ENCODE data around the gene ATG9B. TPM values are rescaled to one million over a fixed set of nuclear protein-coding genes. Genes with fewer than 3 reads are reported as not detected.

The ATG9B gene
- total RNA-seq: 0.24 TPM in 1 of 2 replicates, not detected in the other

DNA sequence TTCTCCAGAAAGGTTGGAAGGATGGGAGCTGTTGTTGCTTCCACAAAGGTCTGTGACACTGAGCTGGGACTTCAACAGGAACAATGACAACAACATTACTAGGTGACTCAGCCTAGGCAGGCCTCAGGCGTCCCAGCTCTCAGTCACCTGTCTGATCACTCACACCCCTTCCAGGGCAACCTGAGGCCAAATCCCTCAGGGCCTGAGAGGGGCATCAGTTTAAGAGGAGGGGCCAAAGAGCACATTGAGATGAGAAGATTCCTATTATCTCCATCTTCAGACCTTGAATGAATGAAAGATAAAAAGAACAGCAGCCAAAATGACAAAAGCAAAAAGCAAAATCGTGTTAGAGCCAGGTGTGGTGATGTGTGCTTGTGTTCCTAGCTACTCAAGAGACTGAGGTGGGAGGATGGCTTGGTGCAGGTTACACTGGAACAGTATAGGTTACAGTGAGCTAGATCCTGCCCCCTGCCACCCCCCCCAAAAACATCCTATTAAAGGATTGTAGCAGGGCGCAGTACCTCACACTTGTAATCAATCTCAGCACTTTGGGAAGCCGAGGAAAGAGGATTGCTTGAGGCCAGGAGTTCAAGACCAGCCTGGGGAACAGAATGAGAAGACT is at the start of gene ATG9B:
Gene ATG9B, minus strand, starts transcription at position 60 of the 622 bp plus-strand sequence. CDS start 71 bp downstream, outside the sequence.

GRCh38 chr7:151059367-151060112 is 35.2 kb upstream of the ATG9B start, which contains the start of gene SLC4A2:
Gene SLC4A2 (plus strand): TSS chr7:151059589. CDS start chr7:151061988, 2,399 bp downstream.

GRCh38 chr7:151057506-151057988 is 33.3 kb upstream of the ATG9B start, which contains the start of gene CDK5:
Gene CDK5 (minus strand): TSS chr7:151057897. CDS start chr7:151057848, 49 bp downstream.

GRCh38 chr7:151047976-151048815 is 23.9 kb upstream of the ATG9B start, which contains the start of gene ASIC3:
Gene ASIC3 (plus strand): TSS chr7:151048531. CDS start chr7:151048886, 355 bp downstream.

GRCh38 chr7:151028131-151028947 is 4.0 kb upstream of the ATG9B start, which contains the start of gene ABCB8:
Gene ABCB8 (plus strand): TSS chr7:151028450. CDS start chr7:151028516, 66 bp downstream.

DNA sequence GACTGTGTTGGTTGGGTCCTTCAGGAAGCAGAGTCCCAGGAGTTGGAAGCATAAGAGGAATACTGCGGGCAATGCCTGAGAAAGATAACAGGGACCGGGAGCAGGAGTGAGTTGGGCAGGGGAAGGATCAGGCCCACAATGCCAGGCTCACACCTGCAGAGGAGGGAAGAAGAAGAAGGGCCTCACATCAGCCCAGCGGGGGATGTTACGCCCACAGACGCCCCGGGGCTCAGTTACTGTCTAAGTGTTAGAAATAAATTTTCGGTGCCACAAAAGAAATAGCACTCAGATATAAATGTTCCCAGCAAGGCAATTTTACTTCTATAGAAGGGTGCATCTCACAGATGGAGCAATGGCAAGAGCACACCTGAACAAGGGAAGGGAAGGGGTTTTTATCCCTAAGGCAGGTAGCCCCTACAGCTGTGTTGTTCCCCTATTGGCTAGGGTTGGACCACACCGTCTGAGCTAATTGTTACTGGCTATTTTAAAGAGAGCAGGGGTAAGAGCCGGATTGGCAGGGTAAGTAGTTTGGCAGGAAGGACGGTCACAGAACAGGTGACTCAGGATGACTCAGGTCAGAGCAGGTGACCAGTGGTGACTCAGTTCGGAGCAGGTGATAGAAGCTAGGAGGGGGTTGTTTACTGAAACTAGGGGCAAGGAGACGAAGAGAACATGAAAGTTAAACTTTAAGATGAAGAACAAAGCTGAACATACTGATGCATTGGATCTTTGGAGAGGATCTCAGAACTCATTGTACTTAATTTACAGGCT is 33.7 kb downstream of the ATG9B start, which contains the start of gene NOS3:
Gene NOS3, plus strand, starts transcription at position 602 of the 771 bp plus-strand sequence. CDS start 2,787 bp downstream, outside the sequence.

GRCh38 chr7:150978126-150978789 is 46.0 kb downstream of the ATG9B start, which contains the start of gene KCNH2:
Gene KCNH2 (minus strand): TSS chr7:150978321. CDS start chr7:150977913, 408 bp downstream.

Other genes starting within 250 kb of the ATG9B start
- gene TMEM176B, start 224.1 kb downstream of the ATG9B start, total RNA-seq: not detected in 2 replicates
- gene TMEM176A, start 223.7 kb downstream of the ATG9B start, total RNA-seq: not detected in 2 replicates
- 0.96 TPM in 1 of 2 replicates, not detected in the other for gene AOC1, start 172.0 kb downstream of the ATG9B start, total RNA-seq
- 0.21 and 0.24 TPM in 2 replicates for gene KCNH2, start 46.2 kb downstream of the ATG9B start, total RNA-seq
- 0.64 TPM in 1 of 2 replicates, not detected in the other for gene NOS3, start 33.5 kb downstream of the ATG9B start, total RNA-seq
- gene ABCB8, start 4.0 kb upstream of the ATG9B start, total RNA-seq: 13.9 and 14.9 TPM in 2 replicates
- gene ASIC3, start 24.0 kb upstream of the ATG9B start, total RNA-seq: 0.21 TPM in 1 of 2 replicates, not detected in the other
- gene CDK5, start 33.4 kb upstream of the ATG9B start, total RNA-seq: 14.1 and 18.1 TPM in 2 replicates
- gene SLC4A2, start 35.1 kb upstream of the ATG9B start, total RNA-seq: 27.5 and 48.2 TPM in 2 replicates
- 71.0 and 78.1 TPM in 2 replicates for gene FASTK, start 56.3 kb upstream of the ATG9B start, total RNA-seq
- 26.9 and 27.2 TPM in 2 replicates for gene TMUB1, start 59.0 kb upstream of the ATG9B start, total RNA-seq
- 99.0 and 106 TPM in 2 replicates for gene AGAP3, start 62.0 kb upstream of the ATG9B start, total RNA-seq
- 0.24 TPM in 1 of 2 replicates, not detected in the other for gene GBX1, start 143.2 kb upstream of the ATG9B start, total RNA-seq
- not detected in 2 replicates for gene ASB10, start 162.8 kb upstream of the ATG9B start, total RNA-seq
- not detected in 2 replicates for gene H2BK1, start 186.0 kb upstream of the ATG9B start, total RNA-seq
- gene ABCF2, start 202.7 kb upstream of the ATG9B start, total RNA-seq: 70.1 and 85.5 TPM in 2 replicates
- 32.8 and 47.0 TPM in 2 replicates for gene CHPF2, start 208.0 kb upstream of the ATG9B start, total RNA-seq
- 6.8 and 13.0 TPM in 2 replicates for gene SMARCD3, start 224.2 kb upstream of the ATG9B start, total RNA-seq

All from tracheal epithelial cell (primary cell).